ENCODE data around the gene SEC61A1.

SEC61A1 gene

GRCh38 chr3:128113817-128114794 lies 61.9 kb downstream of the SEC61A1 start:
- DNase-seq (ENCODE audit: low spot score) = no peak

Data from ecto neural progenitor cell (in vitro differentiated cells).